GM20431 (cell line): ENCODE measurements around the gene AMOTL2.

Source experiments
- in situ Hi-C: fragments of 300-500 bp; cut with MseI, MboI; formaldehyde crosslinking; loops from one replicate; pipeline ENCODE4 v1.15.0; 2020; ENCODE audit warnings: low sequenced_read_pairs; ENCODE audit not compliant: unreplicated experiment

Gene AMOTL2

DNA sequence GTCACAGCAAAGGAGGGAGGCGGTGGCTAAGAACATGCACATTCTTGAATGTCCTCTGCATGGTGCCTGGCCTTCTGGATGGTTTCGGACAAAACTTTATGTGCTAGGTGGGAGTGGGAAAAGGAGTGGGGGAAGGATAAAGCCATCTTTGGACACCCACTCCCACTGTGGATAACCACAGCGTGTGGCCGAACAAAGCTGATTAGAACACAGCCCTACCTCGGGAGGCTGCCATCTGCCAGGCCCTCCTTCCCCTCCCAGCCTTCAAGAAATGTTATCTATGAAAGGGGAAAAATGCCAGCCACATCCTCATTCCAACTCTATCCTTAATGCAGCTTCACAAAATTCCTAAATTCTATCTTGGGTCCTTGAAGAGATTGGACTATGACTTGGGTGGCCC, 18.8 kb downstream of the AMOTL2 start:
- in situ Hi-C loops = no loop called here

DNA sequence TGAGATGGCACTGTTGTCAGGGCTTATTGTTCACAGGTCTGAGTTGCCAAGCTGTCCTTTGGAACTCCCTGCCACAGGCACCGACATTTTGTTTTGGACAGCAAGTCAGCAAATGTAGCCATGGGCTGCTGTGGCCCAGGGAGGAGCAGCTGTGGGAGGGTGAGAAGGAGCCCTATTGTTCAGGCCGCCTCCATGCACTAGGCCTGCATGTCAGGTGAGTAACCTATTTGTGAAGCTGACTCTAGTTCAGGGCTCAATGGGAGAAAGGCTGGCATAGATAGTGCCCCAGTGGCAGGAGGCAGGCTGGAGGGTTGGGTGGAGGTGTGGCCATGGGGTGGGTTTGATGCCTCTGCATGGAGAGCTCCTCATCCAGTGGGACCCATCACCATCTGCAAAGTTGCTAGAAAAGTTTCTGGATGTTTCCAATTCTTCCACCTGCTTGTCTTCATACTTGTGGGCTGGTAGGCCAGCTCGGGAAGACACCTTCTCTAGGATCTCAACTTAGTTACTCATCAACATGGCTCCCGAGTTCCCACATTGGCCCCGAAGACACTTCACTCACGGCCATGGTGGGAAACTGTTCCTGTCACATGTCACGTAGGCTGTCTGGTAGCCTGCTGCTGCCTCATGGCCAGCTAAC, 19.5 kb downstream of the AMOTL2 start:
- in situ Hi-C loops = no loop called here

DNA sequence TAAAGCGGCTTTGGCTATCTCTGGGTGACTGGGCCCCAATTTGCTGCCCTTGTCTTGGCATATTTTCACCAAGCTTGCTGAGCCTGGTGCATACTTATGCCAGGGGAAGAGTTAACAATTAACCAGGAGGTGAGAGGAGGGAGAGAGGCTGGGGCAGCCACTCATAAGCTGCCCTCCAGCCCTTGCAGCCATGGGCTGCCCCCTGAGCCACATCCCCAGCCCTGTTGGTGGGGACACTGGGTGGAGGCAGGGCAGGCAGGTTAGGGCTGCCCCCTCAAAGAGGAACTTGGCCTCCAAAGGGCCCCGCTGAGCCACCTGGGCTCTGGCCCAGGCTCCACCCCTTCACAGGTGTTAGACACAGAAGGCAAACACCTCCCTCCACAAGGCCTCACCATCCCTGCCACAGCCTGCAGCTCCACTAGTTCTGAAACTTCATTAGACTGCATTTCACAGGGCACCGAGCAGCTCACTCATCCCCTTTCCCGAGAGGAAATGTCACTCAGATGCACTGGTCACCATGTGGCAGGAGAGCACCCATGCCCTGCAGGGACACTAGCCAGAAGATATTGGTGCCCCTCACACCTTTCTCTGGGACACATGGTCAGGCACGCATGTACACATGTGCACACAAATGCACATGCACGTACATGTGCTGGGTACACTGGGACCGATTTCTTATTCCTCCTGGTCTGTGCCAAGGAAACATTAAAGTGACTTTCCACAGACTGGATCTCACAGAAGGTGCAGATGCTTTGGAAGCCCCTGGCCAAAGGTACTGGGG, 20.2 kb downstream of the AMOTL2 start:
- in situ Hi-C loops = no loop called here

DNA sequence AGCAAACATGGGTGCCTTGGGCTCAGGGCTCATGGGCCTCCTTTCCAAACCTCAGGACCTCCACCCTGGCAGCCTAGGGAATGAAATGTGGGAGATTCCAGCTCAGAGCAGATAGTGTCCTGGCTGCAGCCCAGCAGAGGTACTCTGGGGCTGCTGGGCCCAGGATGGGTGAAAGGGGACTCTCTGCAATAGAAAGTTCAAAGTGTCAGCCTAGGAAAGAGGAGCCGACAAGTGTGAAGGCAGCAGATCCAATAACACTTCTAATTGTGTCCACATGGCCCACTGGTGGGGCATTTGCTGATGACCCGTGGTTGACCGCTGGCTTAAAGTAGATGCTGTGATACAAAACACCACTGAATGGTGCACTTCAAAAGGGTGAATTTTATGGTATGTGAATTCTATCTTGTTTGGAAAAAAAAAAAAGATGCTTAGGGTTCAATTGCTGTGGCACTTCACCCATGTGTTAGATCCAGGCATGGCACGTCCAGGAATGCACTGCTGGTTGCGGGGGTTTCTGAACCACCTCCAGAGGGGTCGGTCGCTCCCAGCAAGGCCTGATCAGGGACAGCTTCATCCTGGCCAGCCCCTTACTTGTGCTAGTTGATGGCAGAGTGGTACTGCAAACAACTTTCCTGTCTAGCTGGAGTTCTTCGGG, 20.9 kb downstream of the AMOTL2 start:
- in situ Hi-C loops = no loop called here

DNA sequence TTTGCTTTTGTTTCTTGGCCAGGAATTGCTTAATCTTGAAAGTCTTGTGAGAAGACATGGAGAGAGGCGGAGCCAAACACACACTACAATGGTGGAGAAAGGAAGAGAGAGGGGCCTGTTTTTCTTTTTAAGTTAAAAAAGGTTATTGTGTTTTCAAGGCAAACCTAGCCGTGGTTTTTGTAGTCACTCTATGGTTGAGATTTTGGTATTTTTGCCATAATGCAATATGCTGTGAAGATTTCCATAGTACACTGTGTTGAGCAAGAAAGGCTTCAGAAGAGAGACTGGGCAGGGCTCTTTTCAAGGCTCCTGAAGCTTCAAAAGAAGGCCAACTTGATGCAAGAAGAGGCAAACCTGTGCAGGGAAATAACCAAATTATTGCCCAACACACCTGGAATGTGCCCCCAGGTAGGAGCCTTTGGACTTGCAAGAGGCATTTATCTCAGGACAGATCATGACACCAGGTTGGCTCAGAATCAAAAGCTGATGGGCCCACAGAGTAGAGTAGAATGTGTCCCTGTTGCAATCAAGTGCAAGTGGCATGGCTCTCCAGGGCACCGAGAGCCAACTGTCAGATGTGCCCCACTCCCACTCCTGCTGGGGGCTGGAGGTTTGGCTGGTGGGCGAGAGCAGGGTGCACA, 22.1 kb downstream of the AMOTL2 start:
- in situ Hi-C loops = no loop called here

DNA sequence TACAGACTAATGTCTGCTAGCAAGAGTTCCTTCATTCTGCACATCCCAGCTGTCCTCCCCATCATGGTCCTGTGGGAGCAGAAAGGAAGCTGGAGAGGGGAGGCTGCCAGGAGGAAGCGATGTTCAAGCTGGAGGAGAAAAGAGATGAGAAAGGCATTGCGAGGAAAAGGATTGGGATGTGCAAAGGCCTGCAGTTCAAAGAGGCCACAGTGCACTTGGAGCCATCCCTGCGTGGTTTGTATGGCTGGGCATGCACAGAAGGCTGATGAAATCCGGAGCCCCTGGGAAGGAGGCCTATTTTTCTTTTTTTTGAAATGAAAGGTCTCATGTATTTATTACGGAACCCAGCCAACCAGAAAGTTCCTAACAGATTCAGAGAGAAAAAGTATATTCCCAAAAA, 22.8 kb downstream of the AMOTL2 start:
- in situ Hi-C loops = no loop called here

DNA sequence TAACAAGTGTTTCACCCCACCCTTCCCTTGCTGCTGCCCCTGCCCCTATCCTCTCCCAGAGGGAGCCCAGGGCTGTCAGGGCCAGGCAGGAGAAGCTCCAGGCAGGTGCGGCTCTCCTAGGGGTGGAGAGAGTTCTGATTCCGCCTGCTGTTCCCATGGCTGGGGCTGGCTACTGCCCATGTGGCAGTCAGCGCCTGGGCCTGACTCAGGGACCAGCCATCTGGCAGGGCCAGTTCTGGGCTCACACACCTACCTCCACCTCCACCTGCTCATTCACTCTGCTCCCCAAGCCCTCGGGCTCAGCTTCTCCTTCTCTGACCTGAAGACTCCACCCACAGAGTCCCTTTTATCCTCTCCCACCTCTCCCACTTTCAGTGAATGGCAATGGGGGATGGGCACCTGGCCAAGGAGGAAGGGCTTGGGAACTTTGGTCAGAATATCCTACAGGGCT, 23.4 kb downstream of the AMOTL2 start:
- in situ Hi-C loops = no loop called here

DNA sequence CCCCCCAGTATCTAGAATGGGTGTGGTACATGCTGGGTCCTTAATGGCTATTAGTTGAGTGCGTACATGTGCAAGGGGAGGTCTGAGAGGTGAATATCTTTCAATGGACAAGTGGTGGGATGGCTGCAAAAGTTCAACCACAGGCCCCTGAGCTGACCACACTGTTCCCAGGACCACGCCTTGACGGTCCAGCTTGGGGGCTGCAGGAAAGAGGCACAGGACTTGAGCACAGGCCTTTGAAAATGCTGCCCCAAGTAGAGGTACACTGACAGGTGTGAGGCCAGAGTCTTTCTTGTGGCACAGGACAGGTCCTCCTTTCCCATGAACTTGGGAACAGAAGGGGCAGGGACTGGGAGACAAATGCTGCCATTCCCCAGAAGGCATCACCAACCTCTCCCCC, 24.0 kb downstream of the AMOTL2 start:
- in situ Hi-C loops = no loop called here

DNA sequence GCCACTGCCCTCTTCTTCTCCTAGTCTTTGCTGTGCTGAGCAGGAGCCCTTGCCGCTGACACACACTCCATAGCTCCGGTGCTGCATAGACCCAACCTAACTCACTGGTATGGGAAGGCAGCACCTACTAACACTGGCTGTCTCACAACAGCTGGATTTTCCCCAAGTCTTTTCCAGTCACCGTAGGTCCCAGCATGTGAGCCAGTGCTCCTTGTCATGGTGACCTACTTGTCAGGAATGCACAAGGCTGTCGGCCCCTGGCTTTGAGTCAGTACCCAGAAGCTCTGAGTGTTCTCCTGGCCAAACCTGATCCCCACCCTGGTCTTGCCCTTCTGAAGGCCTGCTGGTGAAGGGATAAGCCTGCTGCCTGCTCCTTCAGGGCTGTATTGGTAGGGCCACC, 25.7 kb downstream of the AMOTL2 start:
- in situ Hi-C loops = no loop called here

DNA sequence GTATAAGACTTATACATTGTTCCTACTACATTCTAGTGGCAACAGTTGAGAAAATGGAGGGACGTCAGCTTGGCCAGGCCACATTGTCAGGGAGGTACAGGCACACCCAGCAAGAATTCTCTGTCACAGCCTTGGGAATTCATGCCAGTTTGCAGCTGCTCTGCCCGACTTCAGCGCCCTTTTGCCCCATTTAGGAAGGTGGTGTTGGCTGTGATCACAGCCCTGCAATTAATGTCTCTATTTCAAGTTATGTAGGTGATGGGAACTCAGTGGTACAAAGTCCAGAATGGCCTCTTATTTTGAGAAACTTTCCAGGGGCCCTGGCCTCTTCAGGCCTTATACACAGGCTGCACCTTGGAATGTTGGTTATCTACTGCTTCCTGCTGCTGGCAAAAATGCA, 26.7 kb downstream of the AMOTL2 start:
- in situ Hi-C loops = no loop called here

DNA sequence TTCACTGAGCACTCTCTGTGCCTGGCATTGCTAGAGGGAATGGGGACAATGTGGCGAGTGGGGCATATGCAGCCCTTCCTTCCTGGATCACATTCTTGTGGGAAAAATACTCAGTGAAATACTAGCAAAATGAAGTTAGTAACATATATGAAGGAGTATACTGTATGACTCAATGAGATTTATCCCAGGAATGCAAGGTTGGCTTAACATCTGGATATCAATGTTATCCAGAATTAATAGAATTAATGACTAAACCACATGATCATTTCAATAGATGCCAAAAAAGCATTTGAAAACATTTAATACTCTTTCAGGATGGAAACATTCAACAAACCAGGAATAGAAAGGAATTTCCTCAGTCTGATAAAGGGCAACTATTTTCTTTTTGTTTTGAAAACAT, 27.5 kb downstream of the AMOTL2 start:
- in situ Hi-C loops = no loop called here

DNA sequence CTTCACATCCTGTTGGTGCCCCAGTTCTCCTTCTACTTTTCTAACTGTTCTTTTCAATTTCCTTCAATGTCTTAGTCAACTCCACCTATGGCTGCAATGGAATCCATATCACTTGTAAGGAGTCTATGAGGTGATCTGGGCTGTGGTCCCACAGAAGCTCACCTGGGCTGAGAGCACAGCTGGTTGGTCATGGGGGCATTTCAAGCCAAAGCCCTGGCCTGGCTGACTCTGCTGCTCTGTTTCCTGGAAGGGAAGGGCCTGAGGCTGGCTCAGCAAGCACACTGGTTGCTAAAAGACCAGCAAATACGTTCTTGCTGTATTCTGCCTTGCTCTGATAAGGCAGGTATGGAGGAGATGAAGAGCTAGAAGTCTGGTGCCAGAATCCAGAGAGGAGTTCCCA, 29.0 kb downstream of the AMOTL2 start:
- in situ Hi-C loops = no loop called here

DNA sequence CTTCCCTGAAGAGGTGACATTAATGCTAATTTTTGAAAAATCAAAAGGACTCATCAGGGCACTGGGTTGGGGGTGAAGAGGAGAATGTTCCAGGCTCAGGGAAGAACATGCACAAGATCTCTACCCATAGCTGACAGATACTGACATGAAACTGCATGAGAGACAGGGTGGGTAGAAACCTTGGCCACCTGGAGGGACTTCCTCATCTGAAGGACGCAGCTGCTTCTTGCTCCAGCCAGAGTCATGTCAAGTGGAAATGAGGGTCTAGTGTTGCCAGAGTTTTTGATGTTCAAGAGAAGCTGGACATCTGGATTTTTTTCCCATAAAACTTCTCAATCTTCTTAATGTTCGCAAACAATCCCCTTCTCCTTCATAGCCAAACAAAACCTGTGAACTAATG, 29.7 kb downstream of the AMOTL2 start:
- in situ Hi-C loops = no loop called here

DNA sequence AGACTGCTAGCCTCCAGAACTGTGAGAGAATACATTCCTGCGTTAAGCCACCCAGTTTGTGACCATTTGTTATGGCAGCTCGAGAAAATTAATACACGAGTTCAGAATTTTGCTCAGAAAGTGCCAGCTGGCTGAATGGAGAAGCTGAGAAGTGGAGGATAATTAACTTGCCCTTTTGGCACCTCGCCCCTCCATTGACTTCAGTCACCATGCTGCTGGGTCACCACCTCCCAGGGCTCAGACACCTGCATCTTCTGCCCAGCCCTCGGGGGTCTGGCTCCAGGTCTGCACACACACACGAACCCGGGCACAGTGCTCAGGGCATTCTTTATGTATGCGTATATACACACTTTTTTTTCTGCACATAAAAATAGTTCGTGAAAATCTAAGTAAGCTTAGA, 32.0 kb downstream of the AMOTL2 start:
- in situ Hi-C loops = no loop called here

DNA sequence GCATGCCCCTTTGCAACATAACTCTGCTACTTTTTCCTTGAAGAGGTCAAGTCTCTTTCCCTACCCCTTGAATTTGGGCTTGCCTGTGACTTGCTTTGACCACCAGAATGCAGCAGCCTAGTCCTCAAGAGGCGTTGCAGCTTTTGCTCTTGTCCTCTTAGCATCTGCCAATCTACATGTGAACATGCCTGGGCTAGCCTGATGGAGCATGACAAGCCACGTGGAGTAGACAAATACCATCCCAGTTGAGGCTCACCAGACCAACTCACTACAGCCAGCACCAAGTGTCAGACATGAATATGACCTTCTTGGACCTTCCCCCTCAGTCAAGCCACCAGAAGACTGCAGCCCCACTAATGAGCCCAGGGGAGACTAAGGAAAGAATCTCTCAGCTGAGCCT, 32.9 kb downstream of the AMOTL2 start:
- in situ Hi-C loops = no loop called here

DNA sequence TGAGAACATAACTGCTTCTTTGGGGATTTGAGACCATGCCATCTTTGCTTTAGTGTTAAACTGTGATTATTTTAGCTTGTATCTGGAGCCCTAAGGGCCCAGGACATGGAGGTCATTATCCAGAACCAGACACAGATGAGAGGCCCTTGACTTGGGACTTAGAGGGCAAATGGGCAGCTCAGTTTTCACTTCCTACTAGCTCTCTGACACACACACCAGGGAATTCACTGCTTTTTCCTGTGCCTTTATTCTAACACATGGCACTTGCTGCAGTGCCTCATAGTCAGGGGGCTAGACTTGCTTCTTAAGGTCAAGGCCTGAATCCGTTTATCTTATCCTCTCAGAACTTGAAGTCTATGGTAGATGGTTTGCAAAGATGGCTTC, 33.3 kb downstream of the AMOTL2 start:
- in situ Hi-C loops = no loop called here

DNA sequence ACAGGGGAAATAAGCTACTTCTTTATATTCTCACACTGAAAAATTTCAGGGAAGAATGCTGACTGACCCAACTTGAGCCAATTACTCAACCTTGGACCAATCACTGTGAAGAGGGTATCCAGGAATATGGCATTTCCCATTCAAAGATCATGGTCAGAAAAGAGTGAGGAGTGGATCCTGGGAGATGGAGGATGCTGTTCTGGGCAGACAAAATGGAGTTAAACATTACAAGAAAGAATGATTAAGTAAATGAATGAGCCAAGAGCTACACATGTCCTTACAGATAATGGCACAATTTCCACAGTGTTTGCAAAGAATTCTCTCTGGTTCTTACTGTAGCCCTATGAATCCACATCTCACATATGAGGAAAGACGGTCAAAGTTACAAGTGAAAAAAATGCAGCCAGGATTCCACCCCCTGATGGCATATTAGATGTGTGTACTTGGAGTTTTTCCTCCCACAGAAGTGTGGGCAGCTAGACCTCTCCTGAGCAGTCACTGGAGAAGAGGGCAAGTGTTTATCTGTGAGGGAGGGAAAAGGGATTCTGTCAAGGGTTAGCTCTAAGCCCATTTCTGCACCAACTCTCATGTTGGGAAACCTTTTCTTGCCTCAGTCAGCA, 33.8 kb downstream of the AMOTL2 start:
- in situ Hi-C loops = no loop called here

DNA sequence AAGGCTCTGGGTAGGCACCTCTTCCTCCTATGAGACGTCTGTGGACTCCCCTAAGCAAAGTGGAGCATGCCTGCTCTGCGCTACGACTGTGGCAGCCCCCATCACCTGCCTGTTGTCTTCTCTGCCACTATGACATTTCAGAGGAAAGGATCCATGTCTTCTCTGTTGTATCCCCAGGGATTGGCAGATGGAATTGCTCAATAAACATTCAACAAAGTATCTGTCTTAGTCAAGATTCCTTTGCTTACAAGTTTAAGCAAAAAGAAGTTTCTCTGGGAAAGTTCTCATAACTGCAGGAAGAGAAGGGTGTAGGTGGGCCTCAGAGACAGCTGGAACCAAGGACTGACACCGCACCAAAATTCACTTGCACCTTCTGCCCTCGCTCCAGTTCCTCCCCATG, 34.3 kb downstream of the AMOTL2 start:
- in situ Hi-C loops = no loop called here

DNA sequence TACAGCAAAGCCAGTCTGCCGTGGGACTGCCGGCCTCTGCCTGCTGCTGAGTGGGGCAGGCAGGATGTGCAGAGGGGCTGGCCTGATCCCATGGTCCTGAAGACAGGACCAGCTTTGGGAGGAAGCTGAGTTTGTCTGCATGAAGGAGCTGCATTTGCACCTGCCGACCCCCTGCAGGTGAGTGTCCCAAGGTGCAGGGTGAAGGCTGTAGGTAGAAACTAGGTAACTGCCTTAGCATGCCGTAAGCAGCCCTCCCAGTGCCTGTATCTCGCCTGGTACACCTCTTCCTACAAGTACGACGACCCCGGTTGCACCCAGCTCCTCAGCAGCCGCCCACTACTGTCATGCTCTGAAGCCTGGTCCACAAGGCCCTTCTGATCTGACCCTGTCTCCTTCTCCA, 34.9 kb downstream of the AMOTL2 start:
- in situ Hi-C loops = no loop called here

DNA sequence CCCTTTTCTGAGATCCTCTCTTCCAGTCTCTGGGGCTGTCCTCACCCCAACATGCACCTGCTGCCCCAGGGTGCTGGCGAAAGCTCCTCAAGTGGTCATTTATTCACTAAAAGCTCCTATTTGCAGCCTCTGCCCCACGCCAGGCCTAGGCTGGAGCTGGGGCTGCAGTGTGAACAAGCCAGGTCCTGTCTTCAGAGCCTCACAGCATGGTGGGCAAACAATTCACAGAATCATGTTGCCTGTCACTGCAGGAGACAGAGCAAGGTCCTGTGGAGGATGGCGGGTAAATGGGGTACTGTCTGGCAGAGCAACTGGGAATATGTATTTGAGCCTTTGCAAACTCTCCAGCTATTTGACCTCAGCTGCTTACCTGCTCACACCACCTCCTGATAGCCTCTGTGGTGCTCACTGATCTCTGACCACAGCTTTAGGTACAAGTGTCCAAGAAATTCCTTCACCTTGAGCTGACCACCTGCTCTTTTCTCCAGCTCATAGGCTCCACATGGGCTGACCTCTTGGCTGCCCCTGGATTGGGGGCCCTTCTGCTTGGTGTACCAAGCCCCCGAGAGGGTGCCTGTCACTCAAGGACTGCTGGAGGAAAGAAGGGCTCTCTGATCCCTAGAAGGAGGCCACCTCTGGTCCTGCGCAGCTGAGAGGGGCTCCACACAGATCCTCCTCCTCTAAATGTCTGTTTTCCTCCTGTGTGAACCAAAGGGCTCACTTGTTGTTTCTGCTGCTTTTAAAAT, 35.6 kb downstream of the AMOTL2 start:
- in situ Hi-C loops = no loop called here
